Retinal pigment epithelial cell (primary cell): Measurements from ENCODE around the gene ASNS.

ENCODE experiments used
- DNase-seq: peaks from one replicate; pipeline ENCODE4 v3.0.0-alpha.2; 2010; ENCODE audit warnings: low read depth
- H3K4me3 ChIP-seq: 2 replicates; pipeline ENCODE4 v1.5.1; 2011; ENCODE audit warnings: mild to moderate bottlenecking, low read length, control low read depth, moderate library complexity
- CTCF ChIP-seq: conservative IDR thresholded peaks from 2 replicates; pipeline ENCODE4 v1.5.1; 2011; ENCODE audit warnings: low read depth, low read length, control low read depth, inconsistent platforms

Gene ASNS

DNA sequence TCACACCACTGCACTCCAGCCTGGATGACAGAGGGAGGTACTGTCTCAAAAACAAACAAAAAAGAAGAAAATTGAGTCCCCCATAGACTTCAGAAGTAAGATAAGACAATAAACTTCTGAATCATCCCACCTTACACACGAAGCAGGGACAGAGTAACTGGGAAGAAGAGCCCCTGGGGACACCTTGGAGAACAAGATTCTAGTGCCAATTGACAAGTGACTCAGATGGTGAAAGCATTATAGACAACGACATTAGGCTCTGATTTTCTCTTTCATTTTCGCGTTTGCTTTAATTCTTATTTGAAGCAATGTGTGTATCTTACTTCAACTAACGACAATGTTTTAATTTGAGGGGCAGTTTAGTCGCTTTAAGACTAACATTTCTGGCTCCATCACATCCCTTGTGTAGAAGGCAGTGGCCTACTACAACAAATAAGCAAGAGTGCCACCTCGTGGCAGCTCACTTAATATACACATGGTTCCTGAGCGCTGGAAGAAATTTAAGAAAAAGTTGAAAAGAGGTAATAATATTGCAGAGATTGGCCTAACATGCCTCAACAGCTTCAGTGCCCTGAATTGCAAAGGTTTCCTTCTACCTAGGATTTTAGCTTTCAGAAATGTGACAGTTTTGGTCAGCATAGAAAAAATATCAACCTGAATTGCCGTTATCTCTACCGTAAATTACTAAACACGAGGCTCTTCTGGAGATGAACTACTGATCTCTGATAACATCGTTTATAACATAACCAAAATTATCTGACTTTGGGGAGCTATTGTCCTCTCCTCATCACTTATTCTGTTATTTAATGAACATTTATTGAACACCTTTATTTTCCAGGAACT lies 36.7 kb downstream of the ASNS start:
- no peak overlapping the region for H3K4me3 ChIP-seq
- DNase-seq = peak; percentile 9
- TF ChIP-seq CTCF = peak; percentile 71

GRCh38 chr7:97819161-97819560 lies 53.0 kb downstream of the ASNS start:
- no peak for TF ChIP-seq CTCF
- no peak overlapping the region for H3K4me3 ChIP-seq
- DNase-seq = no peak

DNA sequence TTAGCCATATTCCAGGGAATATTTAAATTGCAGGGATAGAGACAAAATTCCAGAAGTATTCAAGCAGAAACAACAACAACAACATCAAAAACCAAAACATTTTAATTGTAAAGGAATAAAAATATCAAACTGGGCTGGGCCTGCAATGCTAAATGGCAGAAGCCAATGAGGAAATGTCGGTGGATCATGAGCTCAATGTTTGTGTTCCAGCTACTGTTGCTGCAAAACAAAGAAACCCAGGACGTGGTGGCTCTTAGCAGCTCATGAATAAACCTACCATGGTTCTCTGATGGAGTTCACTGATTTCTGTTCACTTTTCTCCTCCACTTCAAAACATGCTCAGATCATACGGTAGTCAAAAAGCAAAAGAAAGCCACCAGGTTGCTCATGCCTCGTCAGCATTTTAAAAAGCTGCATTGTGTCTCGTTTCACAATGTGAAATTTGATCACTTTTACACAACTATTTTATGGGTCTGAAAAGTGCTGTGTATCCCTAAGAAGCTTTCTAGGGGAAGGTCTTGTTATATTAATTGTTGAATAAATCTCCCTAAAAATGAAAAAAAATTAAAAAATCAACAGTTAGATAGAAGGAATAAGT lies 54.0 kb downstream of the ASNS start:
- no peak overlapping the region for H3K4me3 ChIP-seq
- no peak for TF ChIP-seq CTCF
- DNase-seq = no peak
